ENCODE measurements around the gene WDFY3. TPM values are rescaled to one million over a fixed set of nuclear protein-coding genes. Genes with fewer than 3 reads are reported as not detected.
"Not testable (repeated sequence)": the region's sequence is repeated elsewhere in the genome, so short reads cannot be mapped to it uniquely, and the experiment has no call there.

The WDFY3 gene
- total and polyA plus RNA-seq, 12 donors, result 9.5 to 284 (median 85.0) TPM

DNA sequence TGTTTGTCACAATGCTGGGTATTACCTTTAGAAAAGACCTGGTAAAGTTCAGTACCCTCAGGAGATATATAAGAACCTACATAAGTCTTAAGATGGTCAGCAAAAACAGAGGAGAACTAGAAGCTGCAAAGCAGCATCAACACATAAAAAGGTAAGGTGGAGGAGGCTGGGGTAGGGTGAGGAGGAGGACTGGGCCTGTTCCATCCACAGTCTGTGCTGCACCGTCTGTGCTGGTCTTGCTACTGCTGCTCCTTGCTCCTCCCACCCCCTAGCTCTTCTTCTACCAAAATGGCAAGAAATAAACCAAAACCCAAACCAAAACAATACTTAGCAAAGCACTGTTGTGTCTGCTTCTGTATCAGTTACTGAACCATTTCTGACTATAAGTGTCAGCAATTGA, 281.4 kb downstream of the WDFY3 start:
- Histone ChIP-seq H3K27me3 (no peaks in the 10 kb centered on the region), H3K4me3 (no peak overlapping the region), H3K9me3 (replicated peaks in 1 of 3) (no peaks in the 10 kb centered on the region), H3K4me1 (replicated peaks in 1 of 2) (peaks cover 0 to 8% of the 10 kb centered on the region in 2 donors), H3K27ac (no peak overlapping the region), H3K36me3 (replicated peaks in 1 of 2) (peaks cover 0 to 58% of the 10 kb centered on the region in 2 donors)
- WGBS, 4 donors, result 80 to 94% (median 85%) methylated on average over 1 of the region's 1 CpG
- intact Hi-C loops (cut with DNase I), result no loop called here
- DNase-seq, result no peak
- TF ChIP-seq, protein P1, sequence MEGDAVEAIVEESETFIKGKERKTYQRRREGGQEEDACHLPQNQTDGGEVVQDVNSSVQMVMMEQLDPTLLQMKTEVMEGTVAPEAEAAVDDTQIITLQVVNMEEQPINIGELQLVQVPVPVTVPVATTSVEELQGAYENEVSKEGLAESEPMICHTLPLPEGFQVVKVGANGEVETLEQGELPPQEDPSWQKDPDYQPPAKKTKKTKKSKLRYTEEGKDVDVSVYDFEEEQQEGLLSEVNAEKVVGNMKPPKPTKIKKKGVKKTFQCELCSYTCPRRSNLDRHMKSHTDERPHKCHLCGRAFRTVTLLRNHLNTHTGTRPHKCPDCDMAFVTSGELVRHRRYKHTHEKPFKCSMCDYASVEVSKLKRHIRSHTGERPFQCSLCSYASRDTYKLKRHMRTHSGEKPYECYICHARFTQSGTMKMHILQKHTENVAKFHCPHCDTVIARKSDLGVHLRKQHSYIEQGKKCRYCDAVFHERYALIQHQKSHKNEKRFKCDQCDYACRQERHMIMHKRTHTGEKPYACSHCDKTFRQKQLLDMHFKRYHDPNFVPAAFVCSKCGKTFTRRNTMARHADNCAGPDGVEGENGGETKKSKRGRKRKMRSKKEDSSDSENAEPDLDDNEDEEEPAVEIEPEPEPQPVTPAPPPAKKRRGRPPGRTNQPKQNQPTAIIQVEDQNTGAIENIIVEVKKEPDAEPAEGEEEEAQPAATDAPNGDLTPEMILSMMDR (IDR thresholded peaks at IDR 0.05), result no peak
- TF ChIP-seq POLR2A (IDR thresholded peaks at IDR 0.05), result no peak

DNA sequence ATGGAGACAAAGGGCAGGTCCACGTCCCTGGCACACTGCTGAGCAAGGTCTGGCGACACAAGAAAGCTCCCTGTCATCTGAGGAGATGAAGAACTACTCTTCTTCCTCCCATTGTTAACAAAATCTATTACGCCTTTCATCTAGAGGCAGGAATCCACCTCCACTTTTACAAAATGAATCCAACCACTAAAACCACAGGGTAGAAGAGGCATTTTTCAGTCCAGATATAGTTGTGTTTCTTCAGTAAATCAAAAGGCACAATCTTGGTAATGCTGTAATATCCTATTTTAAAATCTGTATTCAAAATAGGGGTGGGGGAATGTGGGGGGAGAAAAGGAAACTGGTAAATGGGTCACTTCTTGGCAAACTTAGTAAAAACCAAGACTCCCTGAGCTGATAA, 282.1 kb downstream of the WDFY3 start:
- DNase-seq, result no peak
- intact Hi-C loops (cut with DNase I), result no loop called here
- no peak overlapping the region for H3K4me3 ChIP-seq
- no peaks in the 10 kb centered on the region for H3K27me3 ChIP-seq
- H3K36me3 ChIP-seq (replicated peaks in 1 of 2), result peaks cover 0 to 53% of the 10 kb centered on the region in 2 donors
- H3K4me1 ChIP-seq (replicated peaks in 1 of 2), result peaks cover 0 to 8% of the 10 kb centered on the region in 2 donors
- WGBS, 4 donors, result 79 to 93% (median 89%) methylated on average over 3 of the region's 3 CpGs
- H3K27ac ChIP-seq, result no peak overlapping the region
- TF ChIP-seq, protein P1 (IDR thresholded peaks at IDR 0.05), result no peak
- no peak for TF ChIP-seq POLR2A (IDR thresholded peaks at IDR 0.05)
- H3K9me3 ChIP-seq (replicated peaks in 1 of 3), result no peaks in the 10 kb centered on the region

DNA sequence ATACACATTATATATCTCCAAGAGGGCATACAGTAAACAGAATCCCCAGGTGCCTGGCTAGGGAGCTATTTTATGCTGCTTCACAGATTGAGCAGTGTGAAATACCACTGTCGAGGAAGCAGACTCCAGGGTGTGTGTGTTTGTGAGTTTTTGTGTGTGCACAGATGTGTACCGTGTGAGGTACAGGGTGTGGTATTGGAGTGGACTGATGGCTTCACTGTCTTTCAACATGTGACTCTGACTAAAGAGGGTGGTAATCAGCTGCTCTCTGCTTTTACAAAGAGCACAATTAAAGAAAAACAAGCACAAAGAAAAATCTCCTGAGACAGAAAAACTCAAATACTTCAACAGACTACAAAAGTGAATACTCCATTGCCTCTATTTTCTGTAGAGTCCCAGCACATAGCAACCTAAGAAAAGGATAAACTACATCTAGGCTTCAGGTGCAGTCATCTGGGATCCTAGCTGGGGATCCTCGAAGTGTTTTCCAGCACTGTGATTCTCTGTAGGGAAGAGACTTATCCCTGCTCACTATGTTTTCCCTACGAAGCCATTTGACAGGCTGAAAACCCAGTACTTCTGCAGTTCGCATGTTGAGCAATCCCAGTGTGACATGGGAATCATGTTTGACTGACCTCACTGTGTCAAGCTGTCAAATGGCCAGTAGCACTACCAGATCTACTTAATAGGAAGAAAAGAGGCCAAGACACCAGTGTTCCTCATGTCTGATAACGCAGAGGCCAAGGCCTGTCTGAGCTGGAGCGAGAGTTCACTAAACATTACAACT, 283.2 kb downstream of the WDFY3 start:
- Histone ChIP-seq H3K36me3 (replicated peaks in 1 of 2) (peaks cover 0 to 60% of the 10 kb centered on the region in 2 donors), H3K4me1 (replicated peaks in 1 of 2) (peaks cover 0 to 8% of the 10 kb centered on the region in 2 donors), H3K9me3 (replicated peaks in 1 of 3) (no peaks in the 10 kb centered on the region), H3K27ac (no peak overlapping the region), H3K4me3 (no peak overlapping the region), H3K27me3 (no peaks in the 10 kb centered on the region)
- TF ChIP-seq, protein P1 (IDR thresholded peaks at IDR 0.05), result no peak
- TF ChIP-seq POLR2A (IDR thresholded peaks at IDR 0.05), result no peak
- WGBS, 4 donors, result 76 to 82% (median 80%) methylated on average over 7 of the region's 7 CpGs
- peak in 1 of 7 donors; percentile 28 for DNase-seq
- intact Hi-C loops (cut with DNase I), result no loop called here

DNA sequence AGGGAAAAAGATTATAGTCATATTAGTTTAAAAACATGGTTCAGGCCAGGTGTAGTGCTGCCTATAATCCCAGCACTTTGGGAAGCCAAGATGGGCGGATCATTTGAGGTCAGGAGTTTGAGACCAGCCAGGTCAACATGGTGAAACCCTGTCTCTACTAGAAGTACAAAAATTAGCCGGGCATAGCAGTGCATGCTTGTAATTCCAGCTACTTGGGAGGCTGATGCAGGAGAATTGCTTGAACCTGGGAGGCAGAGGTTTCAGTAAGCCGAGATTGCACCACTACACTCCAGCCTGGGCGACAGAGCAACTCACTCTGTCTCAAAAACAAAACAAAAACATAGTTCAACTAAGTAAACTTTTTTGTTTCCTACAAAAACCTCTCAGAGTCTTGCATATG, 283.8 kb downstream of the WDFY3 start:
- DNase-seq; intact Hi-C loops (cut with DNase I); H3K27ac ChIP-seq; H3K27me3 ChIP-seq; H3K4me1 ChIP-seq (replicated peaks in 1 of 2); H3K9me3 ChIP-seq (replicated peaks in 1 of 3); H3K4me3 ChIP-seq: not testable (repeated sequence)
- H3K36me3 ChIP-seq (replicated peaks in 1 of 2), result peaks cover 0 to 66% of the 10 kb centered on the region in 2 donors
- 86 to 90% (median 88%) methylated on average over 4 of the region's 4 CpGs for WGBS, 4 donors
